NCI-H510A (cell line): Measurements from ENCODE around the gene GALNT7.
A peak's percentile ranks its signal among the peaks of the same experiment; 100 is the strongest.

Experiments used
- DNase-seq: peaks from one replicate; lab custom pipeline; 2025; lab: John Stamatoyannopoulos, UW

GALNT7 gene

DNA sequence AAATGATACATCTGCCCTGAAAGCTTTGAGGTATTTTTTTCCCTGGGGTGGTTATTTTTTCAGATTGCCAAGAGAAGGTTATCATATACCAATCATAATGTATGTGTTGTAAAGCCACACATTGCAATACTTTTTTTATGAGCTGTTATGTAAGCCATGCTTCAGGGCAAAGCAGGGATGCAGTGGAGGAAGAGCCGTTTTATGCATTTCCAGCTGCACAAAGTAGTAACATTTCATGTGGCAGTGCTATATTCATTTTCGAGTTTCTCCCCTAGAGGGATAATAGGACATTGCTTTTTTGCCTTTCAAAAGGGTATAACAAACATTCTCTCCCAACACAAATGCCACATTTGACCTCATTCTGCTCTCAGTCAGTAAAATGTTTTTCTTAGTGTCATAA lies 68.5 kb downstream of the GALNT7 start:
- DNase-seq = no peak

DNA sequence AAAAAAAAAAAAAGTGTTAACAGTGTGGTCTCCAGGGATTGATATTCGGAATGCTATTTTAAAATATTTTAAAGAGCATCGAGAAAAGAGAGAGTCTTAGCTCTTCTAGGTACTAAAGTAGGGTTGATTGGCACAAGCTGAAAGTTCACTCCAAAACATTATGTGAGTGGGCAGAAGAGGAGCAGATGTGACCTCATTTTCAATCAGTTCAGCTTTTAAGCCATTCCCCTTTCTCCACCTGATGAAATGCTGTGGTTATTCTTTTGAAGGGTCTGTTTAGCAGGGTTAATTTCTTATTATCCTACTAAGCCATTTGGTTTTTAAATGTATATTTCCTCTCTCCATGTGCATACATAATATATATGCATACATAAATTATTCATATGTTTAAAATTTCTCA lies 69.2 kb downstream of the GALNT7 start:
- DNase-seq = no peak

DNA sequence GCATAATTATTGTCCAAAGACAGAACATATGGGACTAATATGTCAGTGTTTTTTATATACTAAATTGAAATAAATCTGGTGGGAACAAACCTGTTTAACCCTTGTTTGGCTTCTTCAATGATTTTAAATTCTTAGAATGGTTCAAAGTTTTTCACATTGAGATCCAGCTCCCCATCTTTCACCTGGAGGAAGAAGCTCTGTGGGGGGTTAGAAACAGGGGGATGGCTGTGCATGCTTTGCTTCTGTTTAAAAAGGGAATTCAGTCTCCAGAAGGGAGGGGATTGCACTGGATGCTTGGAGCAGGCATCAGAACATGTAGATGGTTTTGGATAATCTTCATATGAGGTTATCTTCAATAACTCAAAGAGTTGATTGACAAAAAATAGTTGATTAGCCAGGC lies 72.1 kb downstream of the GALNT7 start:
- no peak for DNase-seq

DNA sequence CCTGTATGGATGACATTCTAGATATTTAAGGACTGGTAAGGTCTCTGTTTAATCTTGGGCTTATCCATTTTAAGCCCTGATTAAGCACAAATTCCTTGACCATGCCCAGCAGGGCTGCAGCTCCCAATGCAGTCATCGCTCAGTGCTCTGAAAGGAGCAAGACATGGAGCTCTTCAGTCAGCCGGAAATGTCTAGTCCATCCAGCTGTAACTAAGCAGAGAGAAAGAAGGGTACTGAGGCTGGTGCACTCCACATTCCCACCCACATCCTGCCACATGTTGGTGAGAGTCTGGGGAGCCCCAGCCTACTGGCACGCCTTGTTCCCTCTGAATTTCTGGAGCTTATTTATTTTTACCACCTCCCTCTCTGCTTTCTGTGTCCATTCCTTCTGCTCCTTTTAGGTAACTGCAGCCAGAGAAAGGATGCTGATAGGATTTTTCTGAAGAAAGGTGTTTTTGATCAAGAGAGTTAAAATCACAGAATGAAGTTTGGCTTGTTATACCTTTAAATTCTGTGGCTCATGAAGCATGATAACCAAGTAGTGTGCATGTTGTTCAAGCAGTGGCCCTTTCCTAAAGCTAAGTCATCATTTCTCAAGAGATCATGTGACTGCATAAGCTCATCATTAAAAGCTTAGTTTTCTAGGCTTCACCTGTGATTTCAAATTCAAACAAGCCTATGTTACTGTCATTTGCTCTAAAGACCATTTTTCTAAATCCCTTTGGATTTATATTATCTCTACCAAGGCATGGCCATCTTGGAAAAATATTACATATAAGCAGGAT lies 74.0 kb downstream of the GALNT7 start:
- no peak for DNase-seq

DNA sequence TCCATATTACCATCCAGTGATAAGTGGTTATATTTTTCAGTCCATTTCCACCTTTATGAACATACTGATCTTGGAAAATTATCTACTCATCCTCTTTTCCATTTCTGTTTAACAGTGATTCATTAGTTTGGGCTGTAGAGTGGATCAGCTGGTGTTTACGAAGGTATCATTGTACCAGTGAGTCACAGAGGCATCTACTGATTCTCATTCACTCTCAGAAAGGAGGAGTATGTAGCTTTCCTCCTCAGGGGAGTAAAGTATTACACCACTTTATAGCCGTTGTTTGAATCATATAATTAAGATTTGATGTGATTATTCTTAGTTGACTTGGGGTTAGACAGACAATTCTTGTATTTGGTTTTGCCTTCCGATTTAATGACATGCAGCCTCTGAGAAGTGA lies 74.7 kb downstream of the GALNT7 start:
- no peak for DNase-seq

DNA sequence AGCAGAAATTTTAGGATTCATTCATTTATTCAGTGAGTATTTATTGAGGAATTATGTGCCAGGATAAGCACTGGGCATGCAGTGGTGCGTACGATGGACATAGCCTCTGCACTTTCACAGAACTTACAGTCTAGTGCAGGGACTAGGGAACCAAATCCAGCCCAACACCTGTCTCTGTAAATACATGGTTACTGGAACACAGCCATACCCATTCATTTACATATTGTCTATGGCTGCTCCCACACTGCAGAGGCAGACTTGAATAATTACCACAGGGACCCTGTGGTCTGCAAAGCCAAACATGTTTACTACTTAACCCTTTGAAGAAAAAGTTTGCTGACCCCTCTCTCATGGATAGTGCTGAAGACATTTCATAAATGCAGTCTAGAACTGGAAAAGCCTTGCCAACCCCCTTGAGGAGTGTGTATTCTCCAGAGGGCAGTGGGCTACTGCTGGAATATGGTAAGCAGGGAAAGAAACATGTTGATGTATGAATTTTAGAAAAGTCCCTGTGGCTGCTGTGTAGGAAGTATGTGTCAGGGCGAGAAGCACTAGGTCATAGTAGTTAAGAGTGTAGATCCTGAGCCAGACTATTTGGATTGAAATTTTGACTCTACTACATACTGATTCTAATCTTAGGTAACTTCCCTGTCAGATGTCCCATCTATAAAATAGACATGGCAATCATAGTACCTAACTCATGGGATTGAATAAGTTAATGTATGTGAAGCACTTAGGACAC lies 75.5 kb downstream of the GALNT7 start:
- DNase-seq = no peak

DNA sequence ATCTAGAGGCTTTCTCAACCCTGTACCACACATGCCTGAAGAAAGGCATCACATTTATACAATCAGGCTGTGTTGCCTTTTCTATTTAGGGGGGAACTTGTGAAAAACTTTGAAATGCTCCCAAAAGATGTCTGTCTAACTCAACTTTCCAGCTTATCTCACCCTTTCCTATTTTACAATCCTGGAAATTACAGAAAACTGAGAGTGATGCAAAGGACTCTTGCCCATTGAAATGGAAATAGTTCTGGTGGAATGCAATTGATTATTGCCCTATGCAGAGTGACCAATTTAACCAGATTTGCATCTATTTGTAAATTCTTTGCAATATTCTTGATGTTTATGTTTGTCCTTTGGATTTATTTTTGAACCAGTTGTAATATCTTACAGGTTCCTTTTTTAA lies 77.3 kb downstream of the GALNT7 start:
- DNase-seq = no peak

DNA sequence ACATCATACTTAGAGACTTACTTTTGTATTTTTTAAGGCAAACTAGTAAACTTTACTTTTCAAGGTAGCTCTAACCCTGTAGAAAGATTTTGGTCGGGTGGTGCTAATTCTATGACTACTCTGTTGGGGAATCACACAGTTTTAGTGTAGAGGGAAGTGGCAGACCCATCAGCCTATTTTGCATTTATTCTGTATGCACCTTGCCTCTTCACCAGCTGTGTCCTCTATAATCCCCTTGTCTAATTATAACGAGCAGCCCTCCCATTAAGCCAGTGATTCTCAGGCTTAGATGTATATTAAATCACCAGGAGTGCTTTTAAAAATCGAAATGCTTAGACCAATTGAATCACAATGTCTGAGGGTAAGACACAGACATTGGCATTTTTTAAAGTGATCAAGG lies 78.1 kb downstream of the GALNT7 start:
- DNase-seq = no peak

DNA sequence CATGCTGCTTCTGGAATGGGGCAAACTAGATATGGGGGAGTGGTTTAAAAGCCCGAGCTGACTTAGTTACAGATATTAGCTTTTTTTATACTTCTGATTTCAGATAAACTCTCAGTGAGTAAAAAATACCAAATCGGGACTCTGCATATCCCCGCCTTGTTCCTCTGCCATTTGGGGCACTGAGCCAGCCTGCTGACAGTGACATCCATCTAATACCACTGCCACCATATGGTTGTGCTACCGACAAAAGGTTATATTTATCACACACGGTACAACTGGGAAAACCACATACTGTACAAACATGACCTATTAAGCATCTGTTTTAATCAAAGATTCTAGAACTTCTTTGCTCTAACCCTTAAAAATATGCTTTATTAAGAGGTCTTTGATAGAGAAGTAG lies 78.7 kb downstream of the GALNT7 start:
- no peak for DNase-seq

DNA sequence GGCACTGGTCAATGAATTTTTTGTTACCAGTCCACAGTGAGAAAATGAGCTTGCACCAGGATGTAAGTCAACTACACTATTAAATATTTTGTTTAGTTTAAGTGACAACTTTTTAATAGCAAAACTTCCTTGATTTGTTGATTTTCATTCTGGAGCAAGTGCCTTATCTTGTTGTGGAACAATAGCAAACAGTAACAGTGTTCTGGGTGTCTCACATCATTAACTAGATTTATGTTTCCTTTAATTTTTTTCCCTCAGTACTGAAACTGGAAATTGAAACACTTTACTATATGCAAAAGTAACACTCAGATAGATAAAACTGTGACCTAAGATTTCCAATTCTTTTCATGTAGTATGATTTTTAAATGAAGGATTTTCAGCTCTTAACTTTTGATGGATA lies 80.1 kb downstream of the GALNT7 start:
- DNase-seq = no peak

DNA sequence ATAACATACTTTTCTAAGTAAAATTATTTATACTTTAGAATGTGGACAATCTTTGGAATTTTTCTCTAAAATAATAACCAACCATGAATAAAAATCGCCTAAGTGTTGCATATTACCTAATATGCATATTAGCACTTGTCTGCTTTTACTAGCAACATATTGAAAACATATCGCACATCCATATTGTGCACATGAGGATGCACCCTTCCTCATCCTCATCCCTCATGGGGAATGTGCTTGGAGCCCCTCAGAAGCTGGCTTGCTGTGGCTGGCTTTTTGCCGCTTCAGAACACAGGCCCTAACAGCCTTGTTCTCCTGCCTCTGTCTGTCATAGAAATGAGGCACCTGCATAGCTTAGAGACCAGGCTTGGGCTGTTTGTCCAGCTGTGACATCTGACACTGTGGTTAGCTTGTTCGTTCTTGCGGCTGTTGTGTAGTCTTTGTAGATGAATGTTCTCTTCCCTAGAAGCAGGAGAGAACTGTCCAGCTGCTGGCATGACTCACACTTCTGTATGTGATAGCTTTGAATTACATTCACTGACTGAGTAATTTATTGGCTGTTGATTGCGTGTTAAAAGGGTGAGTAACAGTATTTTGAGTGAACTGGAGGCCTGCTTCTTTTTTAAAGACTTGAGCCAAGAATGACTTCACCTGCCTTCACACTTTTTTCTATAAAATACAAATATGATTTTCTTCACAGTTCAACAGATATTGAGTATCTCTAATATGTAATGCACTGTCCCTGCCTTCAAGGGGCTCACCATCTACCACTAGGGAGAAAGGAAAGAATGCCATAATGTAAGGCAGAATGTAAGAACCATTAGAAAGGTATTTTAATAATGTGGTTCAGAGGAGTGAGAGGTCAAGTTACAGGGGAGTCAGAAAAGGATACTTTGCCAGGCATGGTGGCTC lies 83.7 kb downstream of the GALNT7 start:
- DNase-seq = peak; percentile 82

DNA sequence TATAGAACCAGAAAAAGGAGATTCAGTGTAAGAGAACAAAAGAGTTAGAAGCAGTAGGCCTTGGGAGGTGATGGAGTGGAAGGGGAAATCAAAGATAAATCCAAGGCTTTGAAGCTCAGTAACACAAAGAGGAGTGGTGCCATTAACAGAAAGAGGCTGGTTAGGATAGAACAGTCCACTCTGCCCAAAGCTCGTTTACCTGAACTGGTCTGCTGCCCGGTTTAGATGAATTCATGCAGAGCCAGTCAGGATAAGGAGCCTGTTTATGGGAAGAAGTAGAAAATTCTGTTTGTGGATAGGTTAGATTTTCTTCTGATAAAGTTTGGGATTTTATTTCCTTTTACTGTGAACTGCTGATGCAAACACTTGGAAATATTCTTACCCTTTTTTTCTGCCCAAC lies 85.0 kb downstream of the GALNT7 start:
- DNase-seq = no peak

DNA sequence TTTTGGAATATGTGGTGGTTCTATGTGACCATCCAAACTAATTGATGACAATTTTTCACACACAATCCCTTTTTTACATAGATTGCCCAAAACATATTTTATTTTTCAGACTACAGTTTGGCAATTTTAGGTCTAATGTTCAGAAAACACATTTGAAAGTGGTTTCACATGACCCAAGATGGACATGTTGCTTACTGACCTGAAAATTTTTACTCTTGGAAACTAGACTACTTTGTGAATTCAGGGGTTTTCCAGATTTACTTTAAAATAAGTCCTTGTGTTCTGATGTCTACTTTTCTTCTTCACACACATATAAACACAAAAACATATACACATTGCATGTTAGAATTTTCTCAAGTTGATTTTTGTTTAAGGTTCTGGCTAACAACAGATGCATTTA lies 86.0 kb downstream of the GALNT7 start:
- no peak for DNase-seq

DNA sequence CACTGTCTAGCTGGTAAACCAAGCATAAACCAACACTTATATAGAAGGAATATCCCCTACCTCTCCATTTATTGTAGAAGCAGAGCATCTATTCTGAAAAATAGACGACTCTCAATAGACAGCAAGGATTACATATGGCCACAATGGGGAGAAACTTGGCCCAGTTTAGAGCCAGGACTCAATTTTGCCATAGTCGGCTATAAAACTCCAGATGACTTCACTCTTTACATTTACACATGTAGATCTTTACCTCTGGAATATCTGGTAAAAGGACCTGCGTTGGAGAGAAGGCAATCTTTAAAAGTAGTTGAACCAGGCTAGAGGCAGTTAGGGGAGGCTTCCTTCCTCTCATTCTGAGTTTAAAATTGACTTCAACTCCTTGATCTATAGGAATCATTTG lies 88.2 kb downstream of the GALNT7 start:
- DNase-seq = no peak

DNA sequence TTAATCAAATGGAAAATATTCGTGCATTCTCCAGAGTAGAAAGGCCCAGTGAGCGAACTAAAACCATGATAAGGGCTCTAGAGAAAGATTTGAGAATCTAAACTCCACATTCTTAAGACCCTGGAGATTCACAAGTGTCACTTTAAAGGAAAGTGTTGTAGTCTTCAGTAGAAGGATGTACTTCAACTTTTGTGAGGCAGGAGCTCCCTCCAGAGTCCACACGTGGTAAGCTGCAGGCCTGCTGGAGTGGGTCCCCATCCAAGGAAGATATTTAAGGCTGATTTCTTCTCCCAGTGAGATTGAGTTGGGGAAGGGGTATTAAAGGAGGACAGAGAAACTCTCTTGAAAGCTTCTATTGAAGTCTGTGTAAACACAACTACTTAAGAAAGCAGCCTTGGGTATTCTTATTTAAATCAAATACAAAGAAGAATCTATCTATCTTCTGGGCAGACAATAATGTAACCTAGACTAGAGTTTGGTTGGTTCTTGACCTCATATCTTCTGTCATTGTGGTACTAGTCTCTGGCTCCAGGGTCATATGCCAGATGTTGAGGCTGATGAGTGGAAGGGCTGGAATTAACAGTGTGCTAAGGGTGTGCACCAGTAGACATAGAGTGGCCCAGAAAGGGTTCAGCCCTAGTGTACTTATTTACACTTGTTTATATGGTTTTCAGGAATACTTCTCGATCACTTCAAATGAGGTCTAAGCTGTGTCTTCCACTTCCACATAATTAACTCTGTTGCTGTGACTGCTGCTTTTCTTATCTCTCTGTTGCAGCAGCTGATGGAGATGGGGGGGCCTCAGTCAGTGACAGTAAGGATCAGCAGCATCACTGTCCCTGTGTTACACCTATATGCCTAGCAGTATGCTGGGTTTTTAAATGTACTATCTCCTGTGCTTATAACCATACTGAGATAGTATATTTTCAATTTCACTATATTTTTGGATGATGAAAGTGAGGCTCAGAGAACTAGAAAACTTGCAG lies 89.4 kb downstream of the GALNT7 start:
- DNase-seq = peak; percentile 12

DNA sequence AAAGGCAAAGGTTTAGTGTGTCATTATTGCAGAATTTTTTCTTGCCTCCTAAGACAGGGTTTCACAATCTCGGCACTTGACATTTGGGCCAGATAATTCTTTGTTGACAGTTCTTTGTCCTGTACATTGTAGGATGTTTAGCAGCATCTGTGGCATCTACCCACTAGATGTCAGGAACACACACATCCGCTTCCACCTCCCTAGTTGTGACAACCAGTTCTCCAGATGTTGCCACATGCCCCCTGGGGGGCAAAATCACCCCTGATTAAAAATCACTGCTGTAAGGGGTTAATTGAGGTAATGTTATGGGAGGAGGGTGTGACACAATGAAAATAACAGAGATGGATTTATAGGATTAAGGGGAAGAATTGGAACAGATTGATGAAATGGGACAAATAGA lies 90.3 kb downstream of the GALNT7 start:
- DNase-seq = no peak

DNA sequence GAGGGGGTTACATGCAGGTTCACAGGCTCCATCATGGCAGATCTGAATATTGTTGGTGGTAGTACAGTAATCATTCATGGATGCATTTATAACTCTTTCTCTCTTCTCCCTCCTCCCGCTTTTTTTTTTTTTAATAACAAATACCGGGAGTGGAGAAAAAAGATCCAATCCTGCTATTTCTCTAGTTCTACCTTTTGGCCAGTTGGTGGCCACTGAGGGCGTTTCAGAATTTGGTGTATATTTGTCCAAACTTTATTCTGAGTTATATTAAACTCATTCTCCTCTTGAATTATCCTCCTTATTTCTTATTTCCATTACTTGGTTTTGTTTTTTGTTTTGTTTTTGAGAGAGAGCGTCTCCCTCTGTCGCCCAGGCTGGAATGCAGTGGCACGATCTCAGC lies 90.7 kb downstream of the GALNT7 start:
- no peak for DNase-seq

DNA sequence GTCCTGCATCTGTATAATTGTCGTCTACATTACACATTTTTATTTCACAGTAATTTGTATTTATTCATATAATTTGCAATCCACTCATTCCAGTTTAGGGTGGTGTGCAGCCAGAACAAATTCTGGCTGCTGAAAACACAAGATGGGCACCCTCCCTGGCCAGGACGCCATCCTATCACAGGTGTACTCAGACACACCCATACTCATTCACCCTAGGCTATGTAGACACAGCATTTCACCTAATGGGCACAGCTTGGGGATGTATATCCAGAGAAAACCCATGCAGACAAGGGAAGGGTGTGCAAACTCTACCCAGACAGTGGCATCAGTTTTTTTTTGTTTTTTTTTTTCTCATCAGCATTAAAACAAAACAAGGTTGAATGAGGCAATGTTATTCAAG lies 92.4 kb downstream of the GALNT7 start:
- no peak for DNase-seq

DNA sequence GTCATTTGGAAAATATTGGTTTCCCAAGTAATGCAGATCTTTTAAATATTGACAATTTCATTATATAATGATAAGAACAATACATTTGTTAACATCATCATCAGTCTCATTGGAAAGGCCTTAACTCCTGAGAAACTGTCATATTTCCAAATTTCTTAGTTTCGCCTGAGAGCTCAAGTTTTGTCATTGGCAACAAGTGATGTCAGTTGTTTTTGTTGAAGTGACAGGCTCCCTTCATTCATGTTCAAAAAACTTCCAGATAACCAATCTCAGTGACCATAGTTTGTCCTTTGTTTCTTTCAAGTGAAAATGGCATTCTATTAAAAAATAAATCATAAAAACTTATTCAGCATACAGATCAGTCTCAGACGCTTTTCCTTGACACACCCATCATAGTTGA lies 93.8 kb downstream of the GALNT7 start:
- no peak for DNase-seq

DNA sequence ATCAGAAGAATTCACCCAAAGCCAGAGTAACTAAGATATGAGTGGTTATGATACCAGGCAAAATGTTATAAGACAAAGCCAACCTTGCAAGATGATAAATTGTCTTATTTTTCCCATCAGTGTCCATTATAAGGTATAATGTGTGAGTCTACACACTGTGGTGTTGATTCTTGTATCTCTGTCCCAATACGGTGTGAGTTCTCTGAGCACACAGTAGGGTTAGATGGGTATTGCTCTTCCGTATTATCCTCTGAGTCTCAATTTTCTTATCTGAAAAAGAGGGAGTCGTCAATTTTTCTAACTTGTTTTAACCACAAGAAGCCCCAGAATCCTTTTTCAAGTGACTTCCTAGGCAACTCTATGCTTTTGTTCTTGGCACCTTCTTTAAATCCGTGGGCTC lies 95.6 kb downstream of the GALNT7 start:
- DNase-seq = no peak

DNA sequence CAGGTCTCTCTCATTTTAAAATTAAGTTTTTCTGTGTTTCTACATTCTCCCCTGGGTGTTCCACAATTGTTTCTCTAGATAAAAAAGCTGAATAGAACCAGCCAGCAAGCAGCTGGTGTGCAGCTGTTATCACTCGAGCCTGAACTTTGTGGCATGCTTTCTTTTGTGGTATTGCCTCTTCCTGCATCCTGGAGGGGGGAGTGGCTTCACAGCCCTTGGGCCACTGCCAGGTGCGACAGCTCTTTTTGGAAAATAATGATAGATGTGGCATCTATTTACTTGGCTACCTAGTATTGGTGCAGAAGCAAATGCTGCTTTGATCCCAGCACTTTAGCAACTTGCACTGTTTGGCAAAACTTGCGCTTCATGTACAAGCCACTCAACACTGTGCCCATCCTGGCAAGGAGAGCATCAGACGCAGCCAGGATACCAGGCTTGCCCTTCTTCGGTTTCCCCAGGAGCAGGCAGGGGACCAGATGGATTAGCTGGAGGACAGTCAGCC lies 96.1 kb downstream of the GALNT7 start:
- peak; percentile 26 for DNase-seq
